GM23248 (cell line): ENCODE data around the gene TMEM9B. TPM values are rescaled to one million over a fixed set of nuclear protein-coding genes. Genes with fewer than 3 reads are reported as not detected.
A peak's percentile ranks its signal among the peaks of the same experiment; 100 is the strongest.

Source experiments
- DNase-seq: peaks from one replicate; pipeline ENCODE4 v3.0.0-alpha.2; 2015
- H2AFZ ChIP-seq: fragments of 200-600 bp; sonication (generic); 2 replicates; pipeline ENCODE4 v1.6.1; 2016; ENCODE audit warnings: antibody characterized with exemption
- H3F3A ChIP-seq: fragments of 200-600 bp; sonication (generic); 2 replicates; pipeline ENCODE4 v1.6.1; 2016; ENCODE audit warnings: mild to moderate bottlenecking, antibody characterized with exemption, mixed run types; ENCODE audit not compliant: insufficient read depth
- H3K27ac ChIP-seq: fragments of 200-600 bp; sonication (generic); 2 replicates; pipeline ENCODE4 v1.5.1; 2016; ENCODE audit warnings: mild to moderate bottlenecking
- H3K27me3 ChIP-seq: fragments of 200-600 bp; sonication (generic); replicated peaks from 2 replicates; pipeline ENCODE4 v1.6.1; 2016; ENCODE audit warnings: mild to moderate bottlenecking; ENCODE audit not compliant: insufficient read depth
- H3K36me3 ChIP-seq: fragments of 200-600 bp; sonication (generic); 2 replicates; pipeline ENCODE4 v1.6.1; 2016; ENCODE audit warnings: low read depth, mild to moderate bottlenecking
- H3K4me1 ChIP-seq: fragments of 200-600 bp; sonication (generic); 2 replicates; pipeline ENCODE4 v1.6.1; 2016; ENCODE audit warnings: mild to moderate bottlenecking; ENCODE audit not compliant: insufficient read depth
- H3K4me2 ChIP-seq: fragments of 200-600 bp; sonication (generic); one replicate; pipeline ENCODE4 v1.6.1; 2016; ENCODE audit warnings: mild to moderate bottlenecking; ENCODE audit not compliant: unreplicated experiment
- H3K4me3 ChIP-seq: fragments of 200-600 bp; sonication (generic); 2 replicates; pipeline ENCODE4 v1.5.1; 2016; ENCODE audit warnings: mild to moderate bottlenecking
- H3K79me2 ChIP-seq: fragments of 200-600 bp; sonication (generic); 2 replicates; pipeline ENCODE4 v1.6.1; 2016; ENCODE audit warnings: mild to moderate bottlenecking; ENCODE audit not compliant: insufficient read depth
- H3K9ac ChIP-seq: fragments of 200-600 bp; sonication (generic); 2 replicates; pipeline ENCODE4 v1.6.1; 2016; ENCODE audit warnings: mild to moderate bottlenecking
- H3K9me2 ChIP-seq: fragments of 200-600 bp; sonication (generic); 2 replicates; pipeline ENCODE4 v1.6.1; 2016; ENCODE audit warnings: mixed run types, mild to moderate bottlenecking, moderate library complexity; ENCODE audit not compliant: insufficient read depth
- H3K9me3 ChIP-seq: fragments of 200-600 bp; sonication (generic); one replicate; pipeline ENCODE4 v1.6.1; 2017; ENCODE audit warnings: low read depth
- H4K20me1 ChIP-seq: fragments of 200-600 bp; sonication (generic); 2 replicates; pipeline ENCODE4 v1.6.0; 2016; ENCODE audit not compliant: insufficient read depth
- EZH2 ChIP-seq: fragments of 200-600 bp; sonication (generic); IDR thresholded peaks from 2 replicates; pipeline ENCODE4 v1.6.1; 2018; ENCODE audit warnings: antibody characterized with exemption, mild to moderate bottlenecking; ENCODE audit not compliant: insufficient read depth, poor library complexity, severe bottlenecking
- EZH2phosphoT487 ChIP-seq: fragments of 200-600 bp; sonication (generic); IDR thresholded peaks from 2 replicates; pipeline ENCODE4 v1.6.1; 2018; ENCODE audit warnings: antibody characterized with exemption, moderate library complexity, mild to moderate bottlenecking, low read depth; ENCODE audit not compliant: insufficient read depth
- WGBS, 2 experiments: methylation state at CpG; one replicate each; pipeline ENCODE4 v1.1.6; 2015 to 2017; ENCODE audit warnings: low lambda C conversion rate in 2 of 2, low coverage in 1 of 2; ENCODE audit errors: missing lambda C conversion rate in 2 of 2; 5-methylcytosine and 5-hydroxymethylcytosine counted together
- in situ Hi-C: fragments of 300-500 bp; cut with MboI; formaldehyde crosslinking; loops from 2 replicates; pipeline ENCODE4 v1.15.0; 2020
- polyA plus RNA-seq: library from polyadenylated mRNA; unstranded; fragments of >200 nt; fragmentation: Nextera tagmentation; extraction: Ambion mirVana; gene quantifications from 2 replicates; pipeline ENCODE4 v1.2.1, GENCODE V29; 2016
- total RNA-seq: library from RNA; depleted of rRNA; stranded (reverse); fragments of >200 nt; shearing (Covaris generic); gene quantifications from 2 replicates; pipeline ENCODE4 v1.2.3, GENCODE V29; 2014

Gene TMEM9B
- total and polyA plus RNA-seq, 2 experiments from 2014 or later, result 83.4 to 99.6 TPM

- peaks cover 23% of the 10 kb centered on the region for H3F3A ChIP-seq
- no peaks in the 10 kb centered on the region for H4K20me1 ChIP-seq
- peak overlapping the region; percentile 6; the same call in 1 of the 2 replicates for H2AFZ ChIP-seq
- WGBS, 2 experiments, result 49 to 51% methylated on average over 5 of the region's 5 CpGs
- H3K9me3 ChIP-seq, result no peaks in the 10 kb centered on the region
- H3K36me3 ChIP-seq, result peaks cover 33% of the 10 kb centered on the region; the same call in 1 of the 2 replicates
- H3K4me3 ChIP-seq, result peak overlapping the region; percentile 55
- no peaks in the 10 kb centered on the region for H3K9me2 ChIP-seq
- peak overlapping the region; percentile 63 for H3K4me2 ChIP-seq
- H3K79me2 ChIP-seq, result peaks cover 23% of the 10 kb centered on the region
- TF ChIP-seq EZH2phosphoT487 (no peak), EZH2 (no peak)
- peak overlapping the region; percentile 73 for H3K27ac ChIP-seq
- in situ Hi-C loops, result no loop called here
- DNase-seq, result peak; percentile 86
- peaks cover 36% of the 10 kb centered on the region for H3K4me1 ChIP-seq
- peak overlapping the region; percentile 49 for H3K9ac ChIP-seq
- no peaks in the 10 kb centered on the region for H3K27me3 ChIP-seq
Measured at GRCh38 chr11:8917157-8917825, 47.0 kb downstream of the TMEM9B start.

- no peak for DNase-seq
- H4K20me1 ChIP-seq, result no peaks in the 10 kb centered on the region
- H3F3A ChIP-seq, result peaks cover 23% of the 10 kb centered on the region
- in situ Hi-C loops, result no loop called here
- H3K36me3 ChIP-seq, result 0 out of 2 replicates have a peak, but pooled peaks cover 15% of the 10 kb centered on the region
- no peak overlapping the region for H3K9ac ChIP-seq
- no peak overlapping the region for H2AFZ ChIP-seq
- peaks cover 29% of the 10 kb centered on the region for H3K79me2 ChIP-seq
- H3K4me1 ChIP-seq, result peaks cover 44% of the 10 kb centered on the region
- H3K27ac ChIP-seq, result no peak overlapping the region
- no peaks in the 10 kb centered on the region for H3K9me2 ChIP-seq
- no peak overlapping the region for H3K4me2 ChIP-seq
- TF ChIP-seq EZH2, result no peak
- no peak for TF ChIP-seq EZH2phosphoT487
- H3K27me3 ChIP-seq, result no peaks in the 10 kb centered on the region
- WGBS, 2 experiments, result 75 to 80% methylated on average over 4 of the region's 4 CpGs
- no peaks in the 10 kb centered on the region for H3K9me3 ChIP-seq
- no peak overlapping the region for H3K4me3 ChIP-seq
Measured at GRCh38 chr11:8914661-8915018, 49.6 kb downstream of the TMEM9B start.

- no peak for TF ChIP-seq EZH2phosphoT487
- no peak for TF ChIP-seq EZH2
- WGBS, 2 experiments, result 40 to 41% methylated on average over 9 of the region's 9 CpGs
- Histone ChIP-seq H3K36me3 (0 out of 2 replicates have a peak, but pooled peaks cover 14% of the 10 kb centered on the region), H3K27me3 (no peaks in the 10 kb centered on the region), H3K4me2 (peak overlapping the region; percentile 61), H3K4me1 (peaks cover 46% of the 10 kb centered on the region), H2AFZ (peak overlapping the region; percentile 37), H4K20me1 (no peaks in the 10 kb centered on the region), H3K4me3 (0 out of 2 replicates have a peak overlapping the region, but pooled peaks have one; percentile 21), H3K9me3 (no peaks in the 10 kb centered on the region), H3K9ac (peak overlapping the region; percentile 18; the same call in 1 of the 2 replicates), H3F3A (peaks cover 23% of the 10 kb centered on the region), H3K79me2 (peaks cover 29% of the 10 kb centered on the region), H3K9me2 (no peaks in the 10 kb centered on the region), H3K27ac (no peak overlapping the region)
- peak; percentile 59 for DNase-seq
- in situ Hi-C loops, result no loop called here
Measured at GRCh38 chr11:8913961-8914660, 50.1 kb downstream of the TMEM9B start.

GRCh38 chr11:8911029-8911823 lies 53.0 kb downstream of the TMEM9B start, which contains the start of gene AKIP1:
Gene AKIP1 (plus strand): TSS chr11:8911189. CDS start chr11:8911450, 261 bp downstream.
- H3K36me3 ChIP-seq, result no peaks in the 10 kb centered on the region
- H2AFZ ChIP-seq, result peak within 1 kb of the TSS; percentile 92
- peak; percentile 96 for DNase-seq
- no peaks in the 10 kb centered on the region for H3K27me3 ChIP-seq
- H3K9me3 ChIP-seq, result no peaks in the 10 kb centered on the region
- peaks cover 12% of the 10 kb centered on the region for H3F3A ChIP-seq
- H4K20me1 ChIP-seq, result no peaks in the 10 kb centered on the region
- 1% methylated on average over 62 to 64 of the region's 68 CpGs for WGBS, 2 experiments
- peaks cover 37% of the 10 kb centered on the region for H3K4me1 ChIP-seq
- no peak for TF ChIP-seq EZH2phosphoT487
- TF ChIP-seq EZH2, result no peak
- H3K9me2 ChIP-seq, result no peaks in the 10 kb centered on the region
- peak within 1 kb of the TSS; percentile 87 for H3K9ac ChIP-seq
- in situ Hi-C loops, result no loop called here
- peaks cover 29% of the 10 kb centered on the region for H3K79me2 ChIP-seq
- H3K4me3 ChIP-seq, result peak within 1 kb of the TSS; percentile 89
- H3K4me2 ChIP-seq, result peak within 1 kb of the TSS; percentile 87
- H3K27ac ChIP-seq, result peak within 1 kb of the TSS; percentile 55
